IMR-90 (cell line): ENCODE results near the gene ADCY5. TPM values are rescaled to one million over a fixed set of nuclear protein-coding genes. Genes with fewer than 3 reads are reported as not detected.

Source experiments
- ATAC-seq: fragments of 200-7000 bp; cut with Tn5 transposase; 2 replicates; pipeline ENCODE4 v1.9.1; 2020; ENCODE audit warnings: low read depth, mild to moderate bottlenecking, moderate library complexity
- BruUV-seq: library from RNA; stranded (reverse); fragments of 400-500 nt; replicated peaks from 2 replicates; lab custom pipeline; 2021; lab: Mats Ljungman, UMichigan
- CTCF ChIA-PET: fragments of 300-600 bp; formaldehyde crosslinking; extraction: SDS; loops from one replicate; lab custom pipeline; 2021; ENCODE audit warnings: antibody characterized with exemption; lab: Yijun Ruan, JAX
- POLR2A ChIA-PET: fragments of 300-600 bp; sonication (Branson Sonifier 250); formaldehyde crosslinking; loops from one replicate; lab custom pipeline; 2022; ENCODE audit warnings: antibody characterized with exemption; ENCODE audit not compliant: unreplicated experiment; lab: Charles Lee
- DNase-seq: peaks from one replicate; pipeline ENCODE4 v3.0.0; 2013
- H2AFZ ChIP-seq: replicated peaks from 2 replicates; pipeline ENCODE3; 2013; ENCODE audit warnings: low read length, mild to moderate bottlenecking; ENCODE audit not compliant: poor library complexity
- H2AK5ac ChIP-seq: 2 replicates; pipeline ENCODE4 v1.6.1; 2013; ENCODE audit warnings: low read depth, low read length, inconsistent platforms
- H2AK9ac ChIP-seq: replicated peaks from 2 replicates; pipeline ENCODE3; 2013; ENCODE audit warnings: mild to moderate bottlenecking, low read depth, low read length, moderate library complexity; ENCODE audit not compliant: poor library complexity
- H2BK120ac ChIP-seq: 2 replicates; pipeline ENCODE4 v1.6.1; 2013; ENCODE audit warnings: low read depth, low read length, inconsistent platforms
- H2BK15ac ChIP-seq: 3 replicates; pipeline ENCODE4 v1.6.1; 2013; ENCODE audit warnings: low read depth, low read length, inconsistent platforms
- H2BK20ac ChIP-seq: 2 replicates; pipeline ENCODE4 v1.6.1; 2013; ENCODE audit warnings: low read depth, mild to moderate bottlenecking, inconsistent platforms, low read length, moderate library complexity
- H2BK5ac ChIP-seq: 2 replicates; pipeline ENCODE4 v1.6.1; 2013; ENCODE audit warnings: mild to moderate bottlenecking, low read depth, low read length, inconsistent platforms; ENCODE audit not compliant: poor library complexity, severe bottlenecking
- H3K14ac ChIP-seq: replicated peaks from 2 replicates; pipeline ENCODE4 v1.6.1; 2013; ENCODE audit warnings: low read depth, low read length, inconsistent platforms
- H3K18ac ChIP-seq: 2 replicates; pipeline ENCODE4 v1.6.1; 2013; ENCODE audit warnings: low read depth, low read length, control low read depth
- H3K23ac ChIP-seq: 2 replicates; pipeline ENCODE4 v1.6.1; 2013; ENCODE audit warnings: low read depth, low read length, inconsistent platforms
- H3K27ac ChIP-seq: 2 replicates; pipeline ENCODE4 v1.5.1; 2013; ENCODE audit warnings: mild to moderate bottlenecking, control low read depth, low read length; ENCODE audit not compliant: insufficient read depth
- H3K27me3 ChIP-seq: 2 replicates; pipeline ENCODE4 v1.6.1; 2013; ENCODE audit warnings: low read length; ENCODE audit not compliant: control insufficient read depth, insufficient read depth
- H3K36me3 ChIP-seq: 2 replicates; pipeline ENCODE4 v1.6.1; 2013; ENCODE audit warnings: low read length, mixed read lengths; ENCODE audit not compliant: control insufficient read depth, insufficient read depth
- H3K4ac ChIP-seq: 2 replicates; pipeline ENCODE4 v1.6.1; 2013; ENCODE audit warnings: low read depth, low read length, inconsistent platforms
- H3K4me1 ChIP-seq: 2 replicates; pipeline ENCODE4 v1.6.1; 2013; ENCODE audit warnings: low read length, mixed read lengths; ENCODE audit not compliant: control insufficient read depth, insufficient read depth
- H3K4me2 ChIP-seq: 2 replicates; pipeline ENCODE4 v1.6.1; 2013; ENCODE audit warnings: low read depth, mild to moderate bottlenecking, control low read depth, low read length, moderate library complexity
- H3K4me3 ChIP-seq: 2 replicates; pipeline ENCODE4 v1.5.1; 2013; ENCODE audit warnings: low read depth, mild to moderate bottlenecking, control low read depth, low read length, moderate library complexity; ENCODE audit not compliant: insufficient read depth
- H3K56ac ChIP-seq: 2 replicates; pipeline ENCODE4 v1.6.1; 2013; ENCODE audit warnings: low read length, inconsistent platforms; ENCODE audit not compliant: insufficient read depth; ENCODE audit errors: extremely low read depth
- H3K79me1 ChIP-seq, 2 experiments: 2 replicates each; pipeline ENCODE4 v1.6.1; 2013; ENCODE audit warnings: low read length in 2 of 2, inconsistent platforms in 1 of 2, low read depth in 1 of 2
- H3K9ac ChIP-seq: 2 replicates; pipeline ENCODE4 v1.6.1; 2013; ENCODE audit warnings: low read depth, low read length, control low read depth
- H3K9me1 ChIP-seq: 2 replicates; pipeline ENCODE4 v1.6.1; 2013; ENCODE audit warnings: low read length, inconsistent platforms; ENCODE audit not compliant: insufficient read depth
- H3K9me3 ChIP-seq: 2 replicates; pipeline ENCODE4 v1.6.1; 2013; ENCODE audit warnings: low read length; ENCODE audit not compliant: control insufficient read depth, insufficient read depth
- H4K20me1 ChIP-seq: 2 replicates; pipeline ENCODE4 v1.6.1; 2013; ENCODE audit warnings: low read length, inconsistent platforms; ENCODE audit not compliant: insufficient read depth
- H4K5ac ChIP-seq: 2 replicates; pipeline ENCODE4 v1.6.1; 2013; ENCODE audit warnings: mild to moderate bottlenecking, low read depth, low read length, control low read depth
- H4K8ac ChIP-seq, 2 experiments: 2 replicates each; pipeline ENCODE4 v1.6.1; 2013; ENCODE audit warnings: low read depth in 2 of 2, low read length in 2 of 2, control low read depth in 1 of 2, inconsistent platforms in 1 of 2
- H4K91ac ChIP-seq: 2 replicates; pipeline ENCODE4 v1.6.1; 2013; ENCODE audit warnings: low read depth, low read length, inconsistent platforms; ENCODE audit not compliant: insufficient read depth
- MAFK ChIP-seq: IDR thresholded peaks from 2 replicates; pipeline ENCODE4 v1.6.1; 2012; ENCODE audit warnings: low read depth, low read length, improper control_type of control experiment
- MXI1 ChIP-seq: IDR thresholded peaks from 2 replicates; pipeline ENCODE4 v1.6.1; 2012; ENCODE audit warnings: low read depth, mild to moderate bottlenecking, low read length, moderate library complexity, borderline replicate concordance
- WGBS, 2 experiments: methylation state at CpG; one replicate each; pipeline versions ENCODE4 v1.1.5 to v1.1.7; 2013; ENCODE audit warnings: missing lambda C conversion rate in 2 of 2; ENCODE audit not compliant: insufficient read length in 1 of 2; ENCODE audit errors: extremely low coverage in 2 of 2; 5-methylcytosine and 5-hydroxymethylcytosine counted together
- dilution Hi-C: fragments of 300-500 bp; cut with HindIII; formaldehyde crosslinking; loops from one replicate; pipeline ENCODE4 v1.14.3; 2018; ENCODE audit warnings: low sequenced_read_pairs; ENCODE audit not compliant: unreplicated experiment
- in situ Hi-C: fragments of 300-500 bp; cut with MboI; formaldehyde crosslinking; loops from 3 replicates; pipeline ENCODE4 v1.14.3; 2019; ENCODE audit warnings: low sequenced_read_pairs, inconsistent platforms, mixed read lengths
- intact Hi-C: fragments of 100-400 bp; cut with micrococcal nuclease; formaldehyde crosslinking; loops from 2 replicates; pipeline ENCODE4 v1.10.0; 2022
- polyA plus RNA-seq, 3 experiments: library from polyadenylated mRNA; depleted of rRNA; stranded (reverse); fragments of >200 nt; gene quantifications; 2 replicates each; pipeline ENCODE4 v1.2.3, GENCODE V29; 2012; ENCODE audit warnings: low replicate concordance in 1 of 3
- total RNA-seq: library from RNA; depleted of rRNA; stranded (reverse); fragments of >200 nt; gene quantifications from 2 replicates; pipeline ENCODE4 v1.2.3, GENCODE V29; 2012

ADCY5 gene
- total and polyA plus RNA-seq, 2 of the 4 experiments (the other 2 are of a cell fraction), result 0.14 to 0.18 TPM

GRCh38 chr3:123372686-123373473 is 76.0 kb downstream of the ADCY5 start:
- no peaks in the 10 kb centered on the region for H3K36me3 ChIP-seq
- TF ChIP-seq MAFK (no peak), MXI1 (no peak)
- H3K9ac ChIP-seq, result no peak overlapping the region
- H3K27me3 ChIP-seq, result peaks cover 71% of the 10 kb centered on the region
- H3K4ac ChIP-seq, result no peak overlapping the region
- no peak overlapping the region for H2BK5ac ChIP-seq
- H2BK15ac ChIP-seq, result no peak overlapping the region
- 50% methylated on average over 3 of the region's 7 CpGs; no CpG with 5 or more reads in 1 of the 2 experiments for WGBS, 2 experiments
- H4K91ac ChIP-seq, result no peak overlapping the region
- H3K79me1 ChIP-seq, result no peaks in the 10 kb centered on the region
- no peak overlapping the region for H2AK5ac ChIP-seq
- no peaks in the 10 kb centered on the region for H3K4me1 ChIP-seq
- no peak overlapping the region for H2BK20ac ChIP-seq
- H3K56ac ChIP-seq, result no peak overlapping the region
- H2BK120ac ChIP-seq, result no peak overlapping the region
- DNase-seq (no peak), ATAC-seq (no peak)
- no peak overlapping the region for H3K27ac ChIP-seq
- BruUV-seq, result no TSS peak
- dilution Hi-C loops, result no loop called here
- POLR2A ChIA-PET, result no interaction called here
- H3K23ac ChIP-seq, result no peak overlapping the region
- no peak overlapping the region for H2AFZ ChIP-seq
- intact Hi-C loops, result no loop called here
- no peaks in the 10 kb centered on the region for H3K9me1 ChIP-seq
- no peak overlapping the region for H3K4me3 ChIP-seq
- no peak overlapping the region for H3K18ac ChIP-seq
- CTCF ChIA-PET, result no interaction called here
- no peak overlapping the region for H3K4me2 ChIP-seq
- H4K20me1 ChIP-seq, result no peaks in the 10 kb centered on the region
- H3K9me3 ChIP-seq, result peaks cover 4% of the 10 kb centered on the region; the same call in 1 of the 2 replicates
- H2AK9ac ChIP-seq, result no peak overlapping the region
- H4K5ac ChIP-seq, result no peak overlapping the region
- H4K8ac ChIP-seq, result no peak overlapping the region
- H3K14ac ChIP-seq, result no peak overlapping the region
- in situ Hi-C loops, result no loop called here
